HG02840 (cell line): ENCODE data around the gene GNAS.
"Not testable (repeated sequence)": the region's sequence is repeated elsewhere in the genome, so short reads cannot be mapped to it uniquely, and the experiment has no call there.

Experiments used
- ATAC-seq: cut with Tn5 transposase; IDR thresholded peaks from one replicate; pipeline ENCODE4 v1.9.1; 2021; ENCODE audit warnings: mild to moderate bottlenecking, moderate library complexity, moderate number of reproducible peaks; ENCODE audit not compliant: unreplicated experiment, low FRiP score

GNAS gene

DNA sequence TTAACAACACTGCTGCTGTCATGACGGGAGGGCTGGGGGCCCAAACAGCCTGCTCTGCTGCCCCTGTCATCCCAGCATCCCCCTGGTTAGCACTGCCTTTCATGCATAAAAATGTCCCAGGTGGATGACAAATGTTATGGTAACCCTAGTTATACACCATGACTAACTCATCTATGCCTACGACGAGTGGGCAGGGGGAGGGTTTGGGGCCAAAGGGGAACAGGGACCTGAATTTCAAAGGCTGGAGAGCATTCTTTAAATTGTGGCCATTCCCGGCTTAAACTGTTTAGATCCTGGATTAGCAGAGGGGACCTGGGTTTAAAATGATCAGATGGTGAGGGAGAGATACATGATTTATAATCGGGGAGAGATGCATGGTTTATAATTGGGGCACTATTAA, 26.2 kb upstream of the GNAS start:
- no peak for ATAC-seq

- ATAC-seq = no peak
Measured at GRCh38 chr20:58828136-58828535, 24.4 kb upstream of the GNAS start.

- ATAC-seq = not testable (repeated sequence)
Measured at GRCh38 chr20:58828804-58829203, 23.7 kb upstream of the GNAS start.

DNA sequence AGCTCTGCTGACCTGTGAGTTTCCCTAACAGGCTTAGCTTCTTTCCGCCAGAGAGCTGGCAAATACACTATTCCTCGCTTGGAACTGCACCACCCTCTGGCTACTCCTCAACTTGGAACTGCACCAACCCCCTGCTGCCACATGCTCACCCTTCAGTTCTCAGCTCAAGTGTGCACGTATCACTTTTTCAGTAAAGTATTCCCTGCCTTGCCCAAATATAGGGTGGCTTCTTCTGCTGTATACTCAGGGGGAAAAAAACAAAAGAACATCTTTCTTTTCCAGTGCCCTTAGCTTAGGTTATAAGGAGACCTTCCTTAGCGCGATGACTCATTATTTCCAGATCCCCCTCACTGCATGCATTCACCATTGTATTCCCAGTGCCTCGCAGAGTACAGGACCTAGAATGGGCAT, 23.0 kb upstream of the GNAS start:
- no peak for ATAC-seq

DNA sequence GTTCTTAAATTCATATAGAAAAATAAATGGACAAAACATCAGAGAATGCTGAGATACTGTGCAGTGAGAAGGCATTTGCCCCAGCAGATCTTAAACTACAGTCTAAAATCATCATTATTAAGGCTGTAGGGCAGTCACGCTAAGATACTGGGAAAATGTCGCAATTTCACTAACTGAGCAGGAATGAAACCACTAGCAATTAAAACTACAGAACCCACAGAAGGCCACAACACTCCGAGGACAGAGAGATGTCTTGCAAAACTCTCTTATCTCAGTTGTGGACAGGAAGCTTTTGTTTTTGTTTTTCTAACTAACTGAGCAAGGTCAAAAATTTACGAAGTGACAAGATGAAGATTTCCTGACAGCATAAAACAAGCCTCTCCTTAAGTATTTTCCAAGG, 20.1 kb upstream of the GNAS start:
- no peak for ATAC-seq

GRCh38 chr20:58833921-58834320, 18.6 kb upstream of the GNAS start:
- ATAC-seq = no peak

- no peak for ATAC-seq
Measured at GRCh38 chr20:58835231-58835630, 17.3 kb upstream of the GNAS start.

DNA sequence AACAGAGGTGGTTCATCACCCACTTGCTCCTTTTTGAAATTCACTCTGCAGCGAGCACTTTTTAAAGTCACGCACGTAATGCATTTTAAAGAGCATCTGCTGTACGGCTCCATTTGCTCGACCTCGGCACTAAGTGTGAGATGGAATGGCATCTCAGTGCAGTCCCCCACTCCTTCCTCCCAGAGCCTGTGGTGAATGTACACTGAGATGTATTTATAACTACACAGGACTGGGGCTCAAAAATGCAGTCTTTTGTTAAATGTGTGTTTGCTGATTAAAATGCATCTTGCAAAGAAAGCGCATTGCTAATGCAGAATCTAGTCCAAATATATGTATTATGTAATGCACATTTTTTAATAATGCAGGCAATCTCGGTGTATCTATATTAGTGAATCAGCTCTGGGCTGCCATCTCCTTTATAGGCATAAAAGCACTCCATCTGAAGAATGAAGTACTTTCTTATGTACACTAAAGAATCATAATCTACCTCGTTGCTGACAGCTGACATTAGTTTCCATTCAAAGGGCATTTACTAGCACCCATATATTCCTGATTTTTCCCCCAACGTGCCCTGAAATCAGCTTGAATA, 15.8 kb upstream of the GNAS start:
- no peak for ATAC-seq

DNA sequence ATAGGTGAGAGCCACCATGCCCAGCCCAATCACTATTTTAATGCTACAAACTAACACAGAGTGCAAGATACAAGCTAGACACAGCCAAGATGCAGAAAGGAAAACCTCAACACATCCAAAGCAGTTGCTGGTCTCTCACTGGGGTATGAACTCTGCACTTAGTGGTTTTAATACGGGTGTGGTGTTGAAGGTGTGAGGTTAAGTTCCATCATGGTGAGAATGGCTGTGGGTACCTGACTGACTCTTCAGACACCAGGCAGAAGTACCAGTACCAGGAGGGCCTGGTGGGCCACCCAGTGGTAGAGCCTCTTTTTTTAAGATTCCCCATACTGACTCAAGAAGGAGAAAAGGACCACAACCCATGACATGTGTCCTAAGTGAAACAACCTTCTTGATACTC, 14.8 kb upstream of the GNAS start:
- no peak for ATAC-seq

- ATAC-seq = no peak
Measured at GRCh38 chr20:58838174-58838573, 14.3 kb upstream of the GNAS start.

GRCh38 chr20:58839474-58839874, 13.0 kb upstream of the GNAS start:
- ATAC-seq = no peak

GRCh38 chr20:58839991-58840747, 12.3 kb upstream of the GNAS start:
- ATAC-seq = no peak

GRCh38 chr20:58840816-58841538, 11.5 kb upstream of the GNAS start:
- ATAC-seq = no peak

DNA sequence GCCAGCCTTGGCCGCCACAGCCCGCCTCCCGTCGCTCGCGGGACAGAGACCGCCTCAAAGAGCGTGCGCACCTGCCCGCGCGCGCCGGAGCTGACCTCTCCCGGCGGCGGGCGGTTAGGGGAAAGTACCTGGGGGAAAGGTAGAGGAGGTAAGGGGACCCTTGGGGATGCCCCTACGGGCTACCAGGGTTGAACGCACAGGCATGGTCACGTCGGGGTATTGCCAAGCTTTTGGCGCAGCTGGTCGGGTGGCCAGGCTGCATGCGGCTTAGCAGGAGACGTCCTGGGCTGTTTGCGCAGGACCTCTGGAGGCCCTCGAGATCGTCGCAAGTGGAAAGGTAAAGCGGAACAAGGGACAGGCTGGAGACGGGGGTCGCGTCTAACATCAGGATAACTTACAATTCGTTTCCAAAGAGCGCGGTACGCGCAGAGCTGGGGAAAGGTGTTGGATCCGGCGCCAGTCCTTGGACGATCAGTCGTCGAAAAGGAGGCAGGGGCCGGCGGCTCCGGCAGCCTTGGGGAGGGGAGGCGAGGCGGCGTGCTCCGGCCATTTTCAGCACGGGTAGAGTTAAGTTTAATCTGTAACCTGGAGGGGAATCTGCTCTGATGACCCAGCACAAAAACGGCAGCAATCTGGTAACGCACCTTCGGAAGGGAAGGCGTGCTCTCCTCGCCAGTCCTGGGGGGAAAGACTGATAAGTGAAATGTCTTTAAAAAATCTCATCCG, 10.8 kb upstream of the GNAS start:
- ATAC-seq = no peak

GRCh38 chr20:58842276-58842675, 10.2 kb upstream of the GNAS start:
- ATAC-seq = no peak

- no peak for ATAC-seq
Measured at GRCh38 chr20:58843128-58843556, 9.4 kb upstream of the GNAS start.

DNA sequence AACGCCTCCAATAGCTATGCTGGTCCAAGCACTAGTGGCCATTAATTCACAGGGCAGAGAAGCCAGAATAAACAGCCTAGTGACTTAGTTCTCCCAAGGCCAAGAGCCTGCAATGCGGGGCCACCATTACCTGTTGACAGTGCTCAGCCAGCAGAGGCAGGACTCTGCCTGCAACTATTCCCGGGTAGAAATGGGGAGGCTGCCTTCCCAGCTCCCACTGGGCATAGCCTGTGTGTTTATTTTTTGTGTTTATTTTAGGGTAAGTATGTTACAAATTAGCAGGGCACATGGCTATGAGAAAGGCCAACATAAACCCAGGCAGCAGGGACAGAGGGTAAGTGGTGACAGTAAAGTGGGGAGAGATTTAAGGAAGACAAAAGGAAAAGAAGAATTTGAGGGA, 6.8 kb upstream of the GNAS start:
- ATAC-seq = no peak

DNA sequence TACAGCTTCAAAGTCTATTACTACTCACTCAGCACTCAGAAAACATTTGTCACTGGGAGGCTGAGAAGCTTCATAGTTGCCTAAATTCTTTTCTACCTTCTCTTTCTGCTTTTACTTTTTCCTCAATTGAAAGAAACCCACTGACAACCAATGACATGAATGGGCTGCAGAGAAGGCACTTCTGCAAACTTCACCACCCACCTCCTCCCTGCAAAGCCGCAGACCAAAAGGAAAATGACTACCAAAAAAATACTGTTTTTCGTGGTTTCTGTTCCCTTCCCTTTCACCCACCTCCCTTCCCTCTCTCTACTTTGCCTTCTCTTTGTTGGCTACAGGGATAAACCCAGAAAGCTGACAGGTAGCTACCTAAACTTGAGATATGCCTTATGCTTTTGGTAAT, 5.1 kb upstream of the GNAS start:
- ATAC-seq = no peak

- ATAC-seq = peak; percentile 62
Measured at GRCh38 chr20:58850693-58851174, 1.8 kb upstream of the GNAS start, which contains the start of gene GNAS-AS1. TSS of gene GNAS-AS1 (minus strand) at chr20:58850902.

- ATAC-seq = no peak
Measured at GRCh38 chr20:58851221-58851968, 1.1 kb upstream of the GNAS start.
